Glutamatergic neuron (in vitro differentiated cells): Measurements from ENCODE around the gene OPALIN. TPM values are rescaled to one million over a fixed set of nuclear protein-coding genes. Genes with fewer than 3 reads are reported as not detected.

Experiments
- DNase-seq: peaks from one replicate; pipeline ENCODE4 v3.0.0; 2022
- H3K27ac Mint-ChIP-seq: one replicate; pipeline ENCODE4 v1.8.0; 2020; ENCODE audit warnings: mild to moderate bottlenecking, mixed read lengths, inconsistent platforms; ENCODE audit not compliant: unreplicated experiment
- H3K27me3 Mint-ChIP-seq: one replicate; pipeline ENCODE4 v1.8.0; 2020; ENCODE audit warnings: mild to moderate bottlenecking, moderate library complexity, mixed read lengths, inconsistent platforms; ENCODE audit not compliant: unreplicated experiment
- H3K36me3 Mint-ChIP-seq: one replicate; pipeline ENCODE4 v1.8.0; 2020; ENCODE audit warnings: mild to moderate bottlenecking, mixed read lengths, inconsistent platforms; ENCODE audit not compliant: unreplicated experiment
- H3K4me1 Mint-ChIP-seq: one replicate; pipeline ENCODE4 v1.8.0; 2020; ENCODE audit warnings: mild to moderate bottlenecking, low read depth, mixed read lengths, inconsistent platforms; ENCODE audit not compliant: unreplicated experiment
- H3K4me3 Mint-ChIP-seq: one replicate; pipeline ENCODE4 v1.8.0; 2020; ENCODE audit warnings: mild to moderate bottlenecking, mixed read lengths, inconsistent platforms; ENCODE audit not compliant: unreplicated experiment
- H3K9me3 Mint-ChIP-seq: one replicate; pipeline ENCODE4 v1.8.0; 2020; ENCODE audit warnings: mild to moderate bottlenecking, moderate library complexity, mixed read lengths, inconsistent platforms; ENCODE audit not compliant: unreplicated experiment
- total RNA-seq: library from RNA; stranded (reverse); fragmentation: NEBNext Ultra II Directional; extraction: Animal tissue kit (Norgen Biotek cat#: 25700); gene quantifications from one replicate; pipeline ENCODE4 v1.2.1, GENCODE V29; 2021; ENCODE audit not compliant: unreplicated experiment
- TF ChIP-seq, protein P1 (sequence below): fragments of 200-600 bp; sonication (generic); IDR thresholded peaks from one replicate; pipeline ENCODE4 v1.5.0; 2021; ENCODE audit not compliant: partially characterized antibody, unreplicated experiment

OPALIN gene
- total RNA-seq, 1 donor from 2014 or later = not detected

DNA sequence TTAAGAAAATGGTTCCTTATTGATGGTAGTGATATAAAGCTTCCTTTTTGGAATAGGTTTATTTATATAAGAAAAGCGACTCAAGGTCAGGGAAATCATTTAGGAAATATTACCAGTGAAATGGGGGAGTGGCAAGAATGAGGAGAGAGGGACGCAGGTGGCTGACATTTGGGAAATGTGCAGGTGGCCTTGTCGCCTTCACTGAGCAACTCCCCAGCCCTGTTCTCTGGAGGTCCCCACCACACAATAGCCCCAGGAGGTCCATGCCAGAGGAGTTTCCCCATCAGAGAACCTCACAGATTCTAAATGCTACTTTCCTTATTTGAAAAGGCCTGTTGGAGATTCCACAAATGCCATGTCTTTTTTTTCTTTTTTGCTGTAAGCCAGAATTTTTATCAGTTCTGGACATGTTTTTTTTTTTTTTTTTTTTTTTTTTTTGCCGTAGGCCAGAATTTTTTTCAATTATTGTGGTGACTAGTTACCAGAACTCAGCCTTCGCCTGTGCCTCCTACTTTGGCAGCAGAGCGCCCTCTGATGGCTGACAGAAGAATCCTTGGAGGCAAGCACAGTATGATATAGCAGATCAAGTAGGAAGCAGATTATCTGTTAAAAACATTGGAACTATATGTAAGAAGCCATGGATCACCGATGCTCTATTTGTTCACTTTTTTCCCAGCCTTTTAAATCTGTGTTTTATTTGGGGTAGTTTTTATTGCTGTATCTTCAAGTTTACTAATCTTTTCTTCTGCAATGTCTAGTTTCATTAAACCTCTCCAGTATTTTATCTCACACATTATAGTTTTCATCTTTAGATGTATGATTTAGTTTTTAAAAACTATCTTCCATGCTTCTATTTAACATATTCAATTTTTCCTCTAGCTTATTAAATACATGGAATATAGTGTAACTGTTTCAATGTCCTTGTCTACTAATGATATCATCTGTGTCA is 18.6 kb downstream of the OPALIN start:
- Mint-ChIP-seq H3K9me3 (no peaks in the 10 kb centered on the region), H3K27ac (no peak overlapping the region), H3K4me1 (no peaks in the 10 kb centered on the region), H3K4me3 (no peak overlapping the region), H3K36me3 (peaks cover under 1% of the 10 kb centered on the region), H3K27me3 (no peaks in the 10 kb centered on the region)
- TF ChIP-seq, protein P1, sequence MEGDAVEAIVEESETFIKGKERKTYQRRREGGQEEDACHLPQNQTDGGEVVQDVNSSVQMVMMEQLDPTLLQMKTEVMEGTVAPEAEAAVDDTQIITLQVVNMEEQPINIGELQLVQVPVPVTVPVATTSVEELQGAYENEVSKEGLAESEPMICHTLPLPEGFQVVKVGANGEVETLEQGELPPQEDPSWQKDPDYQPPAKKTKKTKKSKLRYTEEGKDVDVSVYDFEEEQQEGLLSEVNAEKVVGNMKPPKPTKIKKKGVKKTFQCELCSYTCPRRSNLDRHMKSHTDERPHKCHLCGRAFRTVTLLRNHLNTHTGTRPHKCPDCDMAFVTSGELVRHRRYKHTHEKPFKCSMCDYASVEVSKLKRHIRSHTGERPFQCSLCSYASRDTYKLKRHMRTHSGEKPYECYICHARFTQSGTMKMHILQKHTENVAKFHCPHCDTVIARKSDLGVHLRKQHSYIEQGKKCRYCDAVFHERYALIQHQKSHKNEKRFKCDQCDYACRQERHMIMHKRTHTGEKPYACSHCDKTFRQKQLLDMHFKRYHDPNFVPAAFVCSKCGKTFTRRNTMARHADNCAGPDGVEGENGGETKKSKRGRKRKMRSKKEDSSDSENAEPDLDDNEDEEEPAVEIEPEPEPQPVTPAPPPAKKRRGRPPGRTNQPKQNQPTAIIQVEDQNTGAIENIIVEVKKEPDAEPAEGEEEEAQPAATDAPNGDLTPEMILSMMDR = peak; percentile 71
- DNase-seq = peak; percentile 80

DNA sequence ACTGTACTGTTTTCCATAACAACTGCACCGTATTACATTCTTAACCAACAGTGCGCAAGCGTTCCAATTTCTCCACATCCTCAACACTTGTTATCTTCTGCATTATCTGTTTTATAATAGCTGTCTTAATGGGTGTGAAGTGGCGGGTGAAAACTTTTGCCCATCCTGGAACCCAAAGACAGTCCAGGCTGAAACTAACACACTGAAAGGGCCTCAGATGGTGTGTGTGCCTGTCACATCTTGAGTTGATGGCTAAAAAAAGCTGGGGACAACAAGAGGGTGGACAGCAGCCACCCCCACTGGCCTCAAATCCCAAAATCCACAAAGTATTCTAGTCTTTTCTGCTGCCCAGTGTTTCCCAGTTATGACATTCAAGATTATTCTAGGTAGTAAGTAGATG is 19.4 kb downstream of the OPALIN start:
- no peaks in the 10 kb centered on the region for H3K27me3 Mint-ChIP-seq

DNA sequence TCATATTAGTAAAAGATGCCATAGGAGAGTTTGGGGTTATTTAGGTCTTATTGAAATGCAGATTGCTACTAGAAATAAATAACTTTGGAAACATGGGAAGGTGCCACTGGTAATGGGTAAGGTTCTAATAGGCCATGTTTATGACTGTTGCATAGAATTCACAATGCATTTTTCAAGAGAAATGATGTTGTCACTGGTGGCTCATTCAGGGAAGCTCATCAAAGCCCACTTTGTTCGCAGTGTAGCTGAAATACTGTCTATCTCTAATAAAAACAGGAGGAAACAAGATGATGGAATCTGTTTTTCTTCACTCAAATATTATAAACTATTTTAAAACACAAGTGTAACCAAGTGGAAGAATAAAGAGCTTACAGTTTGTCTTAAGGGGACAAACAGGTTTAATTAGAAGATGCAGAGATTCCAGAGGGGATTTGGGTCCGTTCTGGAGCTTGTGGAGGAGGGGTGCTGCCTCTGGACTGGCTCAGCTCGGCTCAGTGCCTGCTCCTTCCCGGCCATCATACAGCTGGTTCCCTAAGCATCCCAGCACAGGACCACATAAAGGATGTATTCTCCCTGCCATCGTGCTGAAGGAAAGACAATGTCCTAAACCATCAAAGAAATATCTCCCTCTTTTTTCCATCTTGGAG is 20.4 kb downstream of the OPALIN start:
- Mint-ChIP-seq H3K36me3 (no peaks in the 10 kb centered on the region), H3K4me1 (no peaks in the 10 kb centered on the region)

More for the DNA sequence above, 19.4 kb downstream of the OPALIN start:
- H3K4me1 Mint-ChIP-seq = no peaks in the 10 kb centered on the region
- H3K4me3 Mint-ChIP-seq = no peak overlapping the region
- H3K9me3 Mint-ChIP-seq = no peaks in the 10 kb centered on the region
- H3K36me3 Mint-ChIP-seq = no peaks in the 10 kb centered on the region
- H3K27ac Mint-ChIP-seq = no peak overlapping the region
- DNase-seq = no peak
- TF ChIP-seq, protein P1 = no peak

DNA sequence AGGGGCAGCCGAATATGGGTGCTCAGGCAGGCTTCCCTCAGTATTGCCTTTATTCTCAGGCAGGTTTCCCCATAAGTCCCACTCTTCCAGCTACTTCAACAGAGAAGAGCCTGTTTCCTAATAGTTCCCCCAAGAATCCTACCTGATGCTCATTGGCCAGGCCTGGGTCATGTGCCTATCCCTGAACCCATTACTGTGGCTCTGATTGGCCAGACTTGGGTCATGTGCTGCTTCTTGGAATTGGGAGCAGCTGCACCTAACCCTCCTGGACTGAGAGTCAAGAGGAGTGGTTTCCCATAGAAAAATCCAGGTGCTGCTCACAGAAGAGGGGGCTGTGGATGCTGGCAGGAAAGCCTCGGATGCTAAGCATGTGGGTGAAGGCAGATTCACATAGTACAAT is 21.7 kb downstream of the OPALIN start:
- H3K27me3 Mint-ChIP-seq = no peaks in the 10 kb centered on the region
- TF ChIP-seq, protein P1 = no peak
- H3K9me3 Mint-ChIP-seq = no peaks in the 10 kb centered on the region
- H3K36me3 Mint-ChIP-seq = no peaks in the 10 kb centered on the region
- DNase-seq = no peak
- H3K4me3 Mint-ChIP-seq = no peak overlapping the region
- H3K27ac Mint-ChIP-seq = no peak overlapping the region
- H3K4me1 Mint-ChIP-seq = no peaks in the 10 kb centered on the region

More for the DNA sequence above, 20.4 kb downstream of the OPALIN start:
- H3K9me3 Mint-ChIP-seq = no peaks in the 10 kb centered on the region
- DNase-seq = no peak
- no peaks in the 10 kb centered on the region for H3K27me3 Mint-ChIP-seq
- H3K27ac Mint-ChIP-seq = no peak overlapping the region
- TF ChIP-seq, protein P1 = no peak
- H3K4me3 Mint-ChIP-seq = no peak overlapping the region
